Measurements from ENCODE around the gene EFS.

Gene EFS

GRCh38 chr14:23358042-23358441 is 6.9 kb downstream of the EFS start:
- DNase-seq (ENCODE audit: low read depth in 2 of 2), result no peak

- no peak for DNase-seq (ENCODE audit: low read depth in 2 of 2)
These were observed 7.7 kb downstream of the EFS start for GRCh38 chr14:23357261-23357660.

- no peak for DNase-seq (ENCODE audit: low read depth in 2 of 2)
These were observed 8.3 kb downstream of the EFS start for GRCh38 chr14:23356662-23357061.

- DNase-seq (ENCODE audit: low read depth in 2 of 2), result no peak
These were observed 9.0 kb downstream of the EFS start for GRCh38 chr14:23355871-23356435.

GRCh38 chr14:23354990-23355389 is 10.0 kb downstream of the EFS start:
- DNase-seq (ENCODE audit: low read depth in 2 of 2), result no peak

- DNase-seq (ENCODE audit: low read depth in 2 of 2), result no peak
These were observed 11.6 kb downstream of the EFS start for GRCh38 chr14:23353433-23353780.

GRCh38 chr14:23352506-23353432 is 12.2 kb downstream of the EFS start, which contains the start of gene SLC22A17:
Gene SLC22A17 (minus strand): TSS chr14:23352887.
- DNase-seq (ENCODE audit: low read depth in 2 of 2), result peak in 1 of 2 donors; percentile 22

- DNase-seq (ENCODE audit: low read depth in 2 of 2), result no peak
These were observed 13.1 kb downstream of the EFS start for GRCh38 chr14:23351681-23352505.

GRCh38 chr14:23349156-23349845 is 15.7 kb downstream of the EFS start:
- DNase-seq (ENCODE audit: low read depth in 2 of 2), result no peak

GRCh38 chr14:23348297-23348655 is 16.7 kb downstream of the EFS start:
- no peak for DNase-seq (ENCODE audit: low read depth in 2 of 2)

- no peak for DNase-seq (ENCODE audit: low read depth in 2 of 2)
These were observed 17.3 kb downstream of the EFS start for GRCh38 chr14:23347406-23348296.

- no peak for DNase-seq (ENCODE audit: low read depth in 2 of 2)
These were observed 18.1 kb downstream of the EFS start for GRCh38 chr14:23346693-23347405.

- DNase-seq (ENCODE audit: low read depth in 2 of 2), result no peak
These were observed 18.8 kb downstream of the EFS start for GRCh38 chr14:23345987-23346692.

GRCh38 chr14:23344481-23344880 is 20.5 kb downstream of the EFS start:
- DNase-seq (ENCODE audit: low read depth in 2 of 2), result no peak

- DNase-seq (ENCODE audit: low read depth in 2 of 2), result no peak
These were observed 25.3 kb downstream of the EFS start for GRCh38 chr14:23339506-23340268.

- DNase-seq (ENCODE audit: low read depth in 2 of 2), result no peak
These were observed 29.3 kb downstream of the EFS start for GRCh38 chr14:23335623-23336022.

- peak in 1 of 2 donors; percentile 34 for DNase-seq (ENCODE audit: low read depth in 2 of 2)
These were observed 36.8 kb downstream of the EFS start for GRCh38 chr14:23327947-23328744.

Data from stimulated activated CD8-positive, alpha-beta memory T cell treated with anti-CD3 and anti-CD28 coated beads, Interleukin-15, amount 100 ng/mL, for 48 hours (primary cell).